Spleen (tissue), 11 donors: ENCODE data around the gene MSL3B.

Experiments
- DNase-seq: peaks from one replicate; pipeline ENCODE4 v3.0.0-alpha.2; 2020
- H3K27ac ChIP-seq, 8 donors: fragments of 200-600 bp; sonication (generic) in 7 of 8; 1 replicate in 4 of 8; 2 replicates in 4 of 8; pipeline versions ENCODE4 v1.5.0 to v1.8.0; 2016 to 2021; ENCODE audit warnings: inconsistent platforms in 4 of 8, mild to moderate bottlenecking in 4 of 8, moderate library complexity in 1 of 8
- H3K27me3 ChIP-seq, 7 donors: fragments of 200-600 bp; sonication (generic) in 6 of 7; replicated peaks in 1 of 7; 1 replicate in 4 of 7; 2 replicates in 3 of 7; pipeline versions ENCODE4 v1.5.0 to v1.8.0; 2016 to 2021; ENCODE audit warnings: inconsistent platforms in 3 of 7, mild to moderate bottlenecking in 1 of 7
- H3K36me3 ChIP-seq, 6 donors: fragments of 200-600 bp; sonication (generic) in 5 of 6; 1 replicate in 4 of 6; 2 replicates in 2 of 6; pipeline versions ENCODE4 v1.5.0 to v1.8.0; 2016 to 2021; ENCODE audit warnings: inconsistent platforms in 2 of 6
- H3K4me1 ChIP-seq, 6 donors: fragments of 200-600 bp; sonication (generic) in 5 of 6; 1 replicate in 3 of 6; 2 replicates in 3 of 6; pipeline versions ENCODE4 v1.5.0 to v1.8.0; 2016 to 2021; ENCODE audit warnings: inconsistent platforms in 3 of 6
- H3K4me3 ChIP-seq, 8 donors: fragments of 200-600 bp; sonication (generic) in 7 of 8; 1 replicate in 4 of 8; 2 replicates in 4 of 8; pipeline versions ENCODE4 v1.5.0 to v1.8.0; 2016 to 2021; ENCODE audit warnings: inconsistent platforms in 4 of 8, mild to moderate bottlenecking in 4 of 8, moderate library complexity in 2 of 8
- H3K9me3 ChIP-seq, 8 donors: fragments of 200-600 bp; sonication (generic) in 7 of 8; 1 replicate in 4 of 8; 2 replicates in 4 of 8; pipeline versions ENCODE4 v1.5.0 to v1.8.0; 2016 to 2021; ENCODE audit warnings: inconsistent platforms in 4 of 8
- CTCF ChIP-seq, 11 experiments: fragments of 200-600 bp in 7 of 11; fragments of 450-650 bp in 4 of 11; sonication (generic) in 4 of 11; IDR thresholded peaks in 8 of 11; conservative IDR thresholded peaks in 3 of 11; 1 replicate in 7 of 11; 2 replicates in 4 of 11; pipeline versions ENCODE4 v1.4.0 to v1.8.0; 2016 to 2021; ENCODE audit warnings: antibody characterized with exemption in 11 of 11, inconsistent platforms in 4 of 11, mild to moderate bottlenecking in 1 of 11
- POLR2A ChIP-seq, 3 donors: fragments of 450-650 bp; IDR thresholded peaks; one replicate each; pipeline ENCODE4 v1.5.1; 2017; ENCODE audit warnings: antibody characterized with exemption in 3 of 3, mild to moderate bottlenecking in 1 of 3
- POLR2AphosphoS5 ChIP-seq, 3 donors: sonication (generic); formaldehyde crosslinking; IDR thresholded peaks; one replicate each; pipeline ENCODE4 v1.5.1; 2017; ENCODE audit warnings: antibody characterized with exemption in 3 of 3
- WGBS, 5 donors: extraction: QIAGEN DNeasy Blood & Tissue Kit in 3 of 5; methylation state at CpG; one replicate each; pipeline versions ENCODE4 v1.1.5 to v1.1.7; 2013 to 2018; 5-methylcytosine and 5-hydroxymethylcytosine counted together
- intact Hi-C: fragments of 100-400 bp; cut with DNase I; formaldehyde crosslinking; loops from one replicate; pipeline ENCODE4 v1.15.0; 2023; ENCODE audit warnings: low total_unique reads
- donor health status: healthy with polysubstance abuse.
- donor health status: DM: no; HTN: no; CAD: no; lungs with moderate emphysema.
- donor health status: DM: no; HTN: no; CAD: no.
- donor health status: Bipolar disorder and iron deficiency.
- donor health status: healthy.
- donor health status: DM: no; HTN: no; CAD: no.
- donor health status: DM: yes; HTN: yes; CAD: no.

Gene MSL3B

GRCh38 chr2:233865838-233866237, 2.3 kb downstream of the MSL3B start:
- Histone ChIP-seq H3K36me3 (peaks cover 0 to 4% (median 0%) of the 10 kb centered on the region in 6 donors), H3K27me3 (peaks cover 0 to 19% (median 0%) of the 10 kb centered on the region in 7 donors), H3K4me1 (peaks cover 0 to 14% (median 1%) of the 10 kb centered on the region in 6 donors), H3K27ac (no peak overlapping the region), H3K9me3 (peaks cover 0 to 43% (median 28%) of the 10 kb centered on the region in 8 donors), H3K4me3 (no peak overlapping the region)
- intact Hi-C loops: no loop called here
- WGBS, 5 donors: 83 to 94% (median 92%) methylated on average over 3 of the region's 3 CpGs
- no peak for DNase-seq
- TF ChIP-seq CTCF (IDR thresholded peaks at IDR 0.05 in 8 of 11, conservative IDR thresholded peaks at IDR 0.05 in 3 of 11) (no peak), POLR2A (IDR thresholded peaks at IDR 0.05) (no peak), POLR2AphosphoS5 (IDR thresholded peaks at IDR 0.05) (no peak)

GRCh38 chr2:233862261-233862768, 5.9 kb downstream of the MSL3B start:
- WGBS, 5 donors: 67 to 93% (median 76%) methylated on average over 4 of the region's 4 CpGs
- peaks cover 0 to 5% (median 0%) of the 10 kb centered on the region in 6 donors for H3K4me1 ChIP-seq
- H3K36me3 ChIP-seq: peaks cover 0 to 4% (median 0%) of the 10 kb centered on the region in 6 donors
- H3K9me3 ChIP-seq: peaks cover 0 to 29% (median 11%) of the 10 kb centered on the region in 8 donors
- intact Hi-C loops: no loop called here
- TF ChIP-seq POLR2AphosphoS5 (IDR thresholded peaks at IDR 0.05) (no peak), POLR2A (IDR thresholded peaks at IDR 0.05) (no peak), CTCF (IDR thresholded peaks at IDR 0.05 in 8 of 11, conservative IDR thresholded peaks at IDR 0.05 in 3 of 11) (no peak)
- H3K27ac ChIP-seq: no peak overlapping the region
- no peaks in the 10 kb centered on the region for H3K27me3 ChIP-seq
- DNase-seq: no peak
- no peak overlapping the region for H3K4me3 ChIP-seq

- H3K4me3 ChIP-seq: no peak overlapping the region
- intact Hi-C loops: no loop called here
- H3K27me3 ChIP-seq: peaks cover 0 to 8% (median 0%) of the 10 kb centered on the region in 7 donors
- no peak for DNase-seq
- TF ChIP-seq POLR2A (IDR thresholded peaks at IDR 0.05) (no peak), CTCF (IDR thresholded peaks at IDR 0.05 in 8 of 11, conservative IDR thresholded peaks at IDR 0.05 in 3 of 11) (no peak), POLR2AphosphoS5 (IDR thresholded peaks at IDR 0.05) (no peak)
- no peaks in the 10 kb centered on the region for H3K36me3 ChIP-seq
- peaks cover 8 to 25% (median 17%) of the 10 kb centered on the region in 6 donors for H3K4me1 ChIP-seq
- H3K27ac ChIP-seq: no peak overlapping the region
- WGBS, 5 donors: 81 to 92% (median 89%) methylated on average over 4 of the region's 4 CpGs
- H3K9me3 ChIP-seq: no peaks in the 10 kb centered on the region
Measured at GRCh38 chr2:233858331-233858730, 9.9 kb downstream of the MSL3B start.

- no peaks in the 10 kb centered on the region for H3K36me3 ChIP-seq
- WGBS, 5 donors: 26 to 41% (median 33%) methylated on average over 9 of the region's 9 CpGs
- no peaks in the 10 kb centered on the region for H3K9me3 ChIP-seq
- DNase-seq: peak; percentile 86
- H3K4me1 ChIP-seq: peaks cover 8 to 32% (median 23%) of the 10 kb centered on the region in 6 donors
- no peak overlapping the region for H3K27ac ChIP-seq
- peaks cover 0 to 12% (median 0%) of the 10 kb centered on the region in 7 donors for H3K27me3 ChIP-seq
- no peak overlapping the region for H3K4me3 ChIP-seq
- intact Hi-C loops: no loop called here
- TF ChIP-seq POLR2AphosphoS5 (IDR thresholded peaks at IDR 0.05): no peak
- TF ChIP-seq CTCF (IDR thresholded peaks at IDR 0.05 in 8 of 11, conservative IDR thresholded peaks at IDR 0.05 in 3 of 11): peak in 8 of 11 experiments; percentile 42 to 75 (median 64)
- no peak for TF ChIP-seq POLR2A (IDR thresholded peaks at IDR 0.05)
Measured at GRCh38 chr2:233857511-233858141, 10.6 kb downstream of the MSL3B start.
